NCI-H1048 (cell line): ENCODE results near the gene IQGAP1.

Source experiments
- DNase-seq: peaks from one replicate; lab custom pipeline; 2025; lab: John Stamatoyannopoulos, UW

Gene IQGAP1

DNA sequence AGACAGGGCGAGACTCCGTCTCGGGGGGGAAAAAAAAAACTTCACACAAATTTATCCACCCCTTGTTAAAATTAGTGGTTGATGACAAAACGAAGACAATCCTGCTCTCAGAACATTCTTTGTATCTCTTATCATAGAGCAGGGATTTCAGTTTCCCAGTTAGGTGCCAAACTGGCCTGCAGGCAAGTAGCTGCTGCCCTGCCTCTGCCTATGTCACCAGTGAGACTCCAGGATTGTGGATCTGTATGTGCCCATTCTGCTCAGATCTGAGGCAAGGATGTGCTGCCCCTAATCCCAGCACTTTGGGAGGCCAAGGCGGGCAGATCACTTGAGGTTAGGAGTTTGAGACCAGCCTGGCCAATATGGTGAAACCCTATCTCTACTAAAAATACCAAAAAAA, 54.4 kb downstream of the IQGAP1 start:
- DNase-seq = no peak

DNA sequence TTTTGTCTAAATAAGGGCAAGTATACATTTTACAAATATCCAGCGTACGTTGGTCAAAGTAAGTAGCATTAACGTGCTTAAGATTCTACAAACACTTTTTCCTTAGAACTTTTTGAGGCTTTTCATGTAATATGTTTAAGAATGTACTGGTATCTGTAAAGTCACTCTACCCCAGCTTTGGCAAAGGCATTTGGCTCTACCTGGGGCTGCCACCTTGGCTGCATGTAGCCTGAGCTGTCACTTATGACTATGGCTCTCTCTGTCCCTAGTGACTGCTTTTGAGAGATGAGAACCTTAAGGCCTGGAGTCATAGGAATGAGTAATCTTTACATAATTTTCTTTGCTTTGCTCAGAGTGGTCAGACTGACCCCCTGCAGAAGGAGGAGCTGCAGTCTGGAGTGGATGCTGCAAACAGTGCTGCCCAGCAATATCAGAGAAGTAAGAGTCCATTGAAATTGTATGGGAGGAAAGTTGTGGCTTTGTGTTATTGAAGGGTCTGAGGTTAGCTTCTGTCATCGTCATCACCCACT, 61.2 kb downstream of the IQGAP1 start:
- no peak for DNase-seq

DNA sequence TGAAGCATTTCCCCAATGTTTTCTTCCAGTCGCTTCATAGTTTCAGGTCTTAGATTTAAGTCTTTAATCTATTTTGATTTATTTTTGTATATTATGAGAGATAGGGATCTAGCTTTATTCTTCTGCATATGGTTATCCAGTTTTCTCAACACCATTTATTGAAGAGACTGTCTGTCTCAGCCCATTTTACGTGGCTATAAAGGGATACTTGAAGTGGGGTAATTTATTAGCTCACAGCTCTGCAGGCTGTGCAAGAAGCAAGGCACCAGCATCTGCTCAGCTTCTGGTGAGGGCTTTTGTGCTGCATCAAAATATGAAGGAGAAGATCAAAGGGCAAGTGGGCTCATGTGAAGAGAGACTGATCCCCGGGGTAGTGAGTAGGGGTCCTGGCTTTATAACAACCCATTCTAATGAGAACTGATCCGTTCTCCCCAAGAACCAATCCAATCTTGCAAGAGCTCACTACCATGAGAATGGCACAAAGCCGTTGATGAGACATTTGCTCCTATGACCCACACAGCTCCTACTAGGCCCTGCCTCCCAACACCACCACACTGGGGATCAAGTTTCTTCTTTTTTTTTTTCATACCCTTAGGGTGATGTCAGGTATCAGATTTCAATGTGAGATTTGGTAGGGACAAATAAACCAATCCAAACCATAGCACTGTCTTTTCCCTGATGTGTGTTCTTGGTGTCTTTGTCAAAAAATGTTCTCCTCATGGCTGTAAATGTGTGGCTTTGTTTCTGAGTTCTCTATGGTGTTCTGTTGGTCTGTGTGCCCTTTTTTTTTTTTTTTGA, 63.2 kb downstream of the IQGAP1 start:
- no peak for DNase-seq

DNA sequence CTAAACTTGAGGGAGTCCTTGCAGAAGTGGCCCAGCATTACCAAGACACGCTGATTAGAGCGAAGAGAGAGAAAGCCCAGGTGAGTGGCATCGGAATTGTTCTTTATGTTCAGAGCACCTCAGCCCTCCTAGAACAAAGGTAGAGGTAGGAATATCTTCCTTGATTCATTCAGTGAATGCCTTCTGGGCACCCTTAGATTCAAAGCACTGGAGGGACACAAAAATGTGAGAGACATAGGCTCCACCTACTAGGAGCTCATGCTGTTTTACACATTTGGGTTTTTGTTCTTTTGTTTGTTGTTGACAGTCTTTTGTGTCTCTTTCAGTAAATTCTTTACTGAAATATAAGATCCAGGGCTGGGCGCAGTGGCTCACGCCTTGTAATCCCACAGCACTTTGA, 68.2 kb downstream of the IQGAP1 start:
- no peak for DNase-seq

DNA sequence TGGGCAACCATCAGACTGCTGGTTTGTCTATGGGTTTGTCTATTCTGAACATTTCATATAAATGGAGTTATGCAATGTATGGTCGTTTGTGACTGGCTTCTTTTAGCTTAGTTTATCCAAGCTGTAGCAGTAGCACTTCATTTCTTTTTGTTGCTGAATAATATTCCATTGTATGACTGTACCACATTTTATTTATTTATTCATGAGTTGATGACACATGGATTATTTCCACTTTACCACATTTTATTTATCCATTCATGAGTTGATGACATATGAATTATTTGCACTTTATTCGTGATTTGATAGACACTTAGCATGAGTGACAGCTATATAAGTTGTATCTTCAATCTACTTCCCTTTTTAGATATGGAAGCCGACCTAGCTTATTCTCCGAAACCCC, 70.0 kb downstream of the IQGAP1 start:
- no peak for DNase-seq

GRCh38 chr15:90459368-90459767, 71.3 kb downstream of the IQGAP1 start:
- no peak for DNase-seq

DNA sequence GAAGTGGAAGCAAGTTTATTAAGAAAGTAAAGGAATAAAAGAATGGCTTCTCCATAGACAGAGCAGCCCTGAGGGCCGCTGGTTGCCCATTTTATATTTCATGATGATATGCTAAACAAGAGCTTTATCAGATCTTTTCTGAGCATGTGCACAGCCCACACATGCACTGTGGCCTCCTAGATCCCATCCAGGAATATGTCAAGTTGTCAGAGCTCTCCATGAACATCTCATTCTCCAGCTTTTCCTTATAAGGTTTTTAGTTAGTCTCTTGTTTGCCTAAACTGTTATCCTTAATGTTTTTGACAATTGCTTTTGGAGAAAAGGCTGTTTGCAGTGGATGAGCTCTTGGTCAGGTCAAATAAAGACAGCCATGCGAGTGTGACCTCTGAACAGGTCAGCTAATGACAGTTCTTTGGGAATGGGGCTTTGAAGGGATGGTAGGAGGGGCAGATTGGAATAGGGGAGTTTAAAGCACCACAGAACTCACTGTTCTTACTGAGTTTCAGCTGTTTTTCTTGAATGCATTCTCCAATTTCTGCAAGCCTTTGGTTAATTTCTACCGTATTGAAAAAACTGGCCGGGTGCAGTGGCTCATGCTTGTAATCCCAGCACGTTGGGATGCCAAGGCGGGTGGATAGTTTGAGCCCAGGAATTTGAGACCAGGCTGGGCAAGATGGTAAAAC, 72.2 kb downstream of the IQGAP1 start:
- DNase-seq = no peak

- DNase-seq = no peak
Measured at GRCh38 chr15:90463381-90463780, 75.3 kb downstream of the IQGAP1 start.

DNA sequence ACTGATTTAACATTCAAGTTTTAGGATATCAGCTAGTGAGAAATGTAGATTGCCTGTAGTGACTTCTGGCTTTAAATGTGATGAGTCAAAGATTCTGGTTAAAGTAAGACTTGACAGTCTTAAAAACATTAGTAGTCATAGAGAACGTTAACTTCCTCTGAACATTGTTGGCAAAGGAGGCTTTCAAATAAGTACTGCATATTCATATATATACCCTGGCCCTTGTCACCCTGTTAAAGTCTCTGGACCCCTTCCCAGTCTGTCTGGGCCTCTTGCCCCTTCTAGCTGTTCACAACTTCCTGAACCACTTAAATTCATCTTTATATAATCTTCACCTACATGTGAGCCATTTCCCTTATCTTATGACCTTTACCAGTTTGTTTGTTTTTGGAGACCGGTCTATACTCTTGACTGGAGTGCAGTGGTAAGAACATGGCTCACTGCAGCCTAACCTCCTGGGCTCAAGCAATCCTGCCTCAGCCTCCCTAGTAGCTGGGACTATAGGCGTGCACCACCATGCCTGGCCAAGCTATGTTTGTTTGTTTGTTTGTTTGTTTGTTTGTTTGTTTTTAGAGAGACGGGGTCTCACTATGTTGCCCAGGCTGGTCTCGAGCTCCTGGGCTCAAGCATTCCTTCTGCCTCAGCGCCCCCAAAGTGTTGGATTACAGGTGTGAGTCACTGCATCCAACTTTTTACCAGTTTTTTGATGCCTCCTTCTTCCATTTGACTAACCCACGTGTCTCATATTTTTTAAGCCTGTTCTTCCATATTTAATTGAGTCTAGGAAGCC, 77.3 kb downstream of the IQGAP1 start:
- no peak for DNase-seq

DNA sequence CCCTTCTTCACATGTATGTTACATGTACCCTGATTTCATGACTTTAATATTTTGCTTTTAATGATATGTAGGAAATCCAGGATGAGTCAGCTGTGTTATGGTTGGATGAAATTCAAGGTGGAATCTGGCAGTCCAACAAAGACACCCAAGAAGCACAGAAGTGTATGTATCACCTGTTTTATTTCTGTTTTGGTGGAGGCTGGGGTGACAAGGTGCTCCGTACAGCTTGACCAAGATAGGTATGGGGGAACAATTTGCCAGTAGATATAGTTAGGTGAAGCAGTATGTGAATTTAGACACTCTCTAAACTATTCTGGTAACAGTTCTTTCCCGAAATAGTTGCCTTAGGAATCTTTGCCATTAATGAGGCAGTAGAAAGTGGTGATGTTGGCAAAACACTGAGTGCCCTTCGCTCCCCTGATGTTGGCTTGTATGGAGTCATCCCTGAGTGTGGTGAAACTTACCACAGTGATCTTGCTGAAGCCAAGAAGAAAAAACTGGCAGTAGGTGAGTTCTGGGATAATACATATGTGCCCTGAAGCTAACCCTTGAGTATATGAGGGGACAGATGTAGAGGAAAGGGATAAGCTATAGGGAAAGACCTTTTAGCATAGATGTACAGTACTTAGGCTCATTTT, 78.0 kb downstream of the IQGAP1 start:
- no peak for DNase-seq

DNA sequence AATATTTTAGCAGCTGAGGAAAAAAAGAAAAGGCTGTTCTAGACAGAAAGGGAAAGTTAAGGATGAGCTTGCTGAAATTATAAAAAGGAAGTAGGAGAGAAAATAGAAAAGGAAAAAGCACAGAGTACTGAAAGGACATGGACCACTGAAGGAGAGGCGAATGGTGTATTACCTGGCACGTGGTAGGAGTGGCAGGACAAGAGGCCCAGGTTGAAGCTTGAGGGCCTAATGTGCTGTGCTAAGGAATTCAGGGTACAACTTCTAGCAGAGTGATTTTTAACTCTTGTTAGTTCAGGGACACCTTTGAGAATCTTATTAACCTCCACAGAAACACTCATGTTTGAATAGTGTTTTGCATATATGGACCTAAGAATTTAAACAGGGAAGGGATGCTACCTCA, 81.7 kb downstream of the IQGAP1 start:
- no peak for DNase-seq

DNA sequence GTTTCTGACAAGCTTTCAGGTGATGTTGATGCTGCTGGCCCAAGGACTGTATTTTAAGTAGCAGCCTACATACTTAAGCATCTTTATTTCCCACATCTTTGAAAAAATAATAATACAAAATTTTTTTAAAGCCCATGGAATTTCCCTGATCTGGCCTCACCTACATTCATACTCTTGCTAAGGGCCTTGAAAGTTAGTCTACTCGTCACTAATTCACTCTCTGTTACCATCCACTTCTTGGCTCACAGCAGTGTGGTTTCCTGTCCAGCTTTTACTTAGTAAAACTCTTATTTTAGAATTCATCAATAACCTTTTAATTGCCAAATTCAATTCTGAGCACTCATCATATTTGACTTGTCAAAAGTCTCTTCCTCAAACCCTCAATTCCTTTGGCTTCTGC, 82.4 kb downstream of the IQGAP1 start:
- no peak for DNase-seq

GRCh38 chr15:90471126-90471525, 83.1 kb downstream of the IQGAP1 start:
- DNase-seq = no peak

- no peak for DNase-seq
Measured at GRCh38 chr15:90471769-90472168, 83.7 kb downstream of the IQGAP1 start.

DNA sequence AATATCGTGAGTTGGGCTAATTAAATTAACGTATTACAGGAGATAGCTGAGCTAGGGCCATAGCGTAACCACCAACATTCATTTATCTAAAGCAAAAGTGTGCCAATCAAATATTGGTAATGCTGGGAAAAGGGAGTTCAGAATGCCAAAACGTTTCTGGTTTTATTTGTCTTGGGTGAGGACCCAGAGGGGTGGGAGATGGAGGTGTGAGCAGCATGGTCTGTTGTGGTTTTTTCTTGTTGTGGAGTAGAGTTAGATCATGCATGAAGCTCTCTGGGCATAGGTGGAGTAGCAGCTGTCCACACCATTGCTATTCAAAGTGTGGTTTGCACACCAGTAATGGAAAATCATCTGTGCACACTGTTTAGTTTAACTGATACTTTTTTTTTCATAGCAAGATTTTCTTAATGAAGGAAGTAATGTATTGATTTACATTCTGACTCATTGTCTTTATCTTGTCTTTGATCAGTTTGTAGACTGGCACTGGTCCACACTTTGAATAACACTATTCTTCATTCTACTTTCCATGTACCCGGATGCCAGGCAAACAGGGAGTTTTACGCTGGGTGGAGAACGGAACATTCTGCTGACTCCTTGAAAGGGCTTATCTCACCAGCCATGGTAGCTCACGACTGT, 90.9 kb downstream of the IQGAP1 start:
- no peak for DNase-seq

GRCh38 chr15:90479656-90480055, 91.6 kb downstream of the IQGAP1 start:
- no peak for DNase-seq

DNA sequence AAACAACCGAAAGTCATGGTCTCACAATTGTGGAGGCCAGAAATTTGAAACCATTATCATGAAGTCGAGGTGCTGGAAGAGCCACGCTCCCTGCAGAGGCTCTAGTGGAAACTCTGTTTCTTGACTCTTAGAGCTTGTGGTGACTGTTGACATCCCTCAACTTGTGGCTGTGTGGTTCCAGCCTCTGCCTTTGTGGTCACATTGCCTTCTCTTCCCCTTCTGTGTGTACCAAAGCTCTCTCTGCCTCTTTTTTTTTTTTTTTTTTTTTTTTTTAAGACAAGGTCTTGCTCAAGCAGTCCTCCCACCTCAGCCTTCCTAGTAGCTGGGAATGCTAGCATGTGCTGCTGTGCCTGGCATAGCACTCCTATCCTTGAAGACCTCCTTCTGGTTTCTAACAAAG, 93.0 kb downstream of the IQGAP1 start:
- DNase-seq = no peak

- no peak for DNase-seq
Measured at GRCh38 chr15:90482124-90483011, 94.3 kb downstream of the IQGAP1 start.

DNA sequence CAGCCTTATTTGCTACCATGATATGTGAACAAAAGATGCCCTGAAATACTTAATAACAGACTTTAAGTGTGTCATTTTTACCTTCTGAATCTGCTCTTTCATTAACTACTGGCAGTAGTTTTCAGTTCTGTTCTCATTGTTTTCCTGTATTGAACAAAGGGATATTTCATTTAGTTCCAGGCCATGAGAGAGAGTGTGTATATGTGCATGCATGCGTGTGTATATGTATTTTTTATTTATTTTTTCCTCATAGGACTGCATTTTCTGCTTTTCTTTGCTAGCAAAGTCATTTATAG, 94.9 kb downstream of the IQGAP1 start:
- DNase-seq = no peak

- no peak for DNase-seq
Measured at GRCh38 chr15:90483637-90484036, 95.6 kb downstream of the IQGAP1 start.

GRCh38 chr15:90487186-90487585, 99.1 kb downstream of the IQGAP1 start:
- no peak for DNase-seq
